HG03196 (cell line): ENCODE data around the gene CDON.
"Not testable (repeated sequence)": the region's sequence is repeated elsewhere in the genome, so short reads cannot be mapped to it uniquely, and the experiment has no call there.

Experiments
- ATAC-seq: cut with Tn5 transposase; IDR thresholded peaks from one replicate; pipeline ENCODE4 v1.9.1; 2021; ENCODE audit not compliant: unreplicated experiment

The CDON gene

DNA sequence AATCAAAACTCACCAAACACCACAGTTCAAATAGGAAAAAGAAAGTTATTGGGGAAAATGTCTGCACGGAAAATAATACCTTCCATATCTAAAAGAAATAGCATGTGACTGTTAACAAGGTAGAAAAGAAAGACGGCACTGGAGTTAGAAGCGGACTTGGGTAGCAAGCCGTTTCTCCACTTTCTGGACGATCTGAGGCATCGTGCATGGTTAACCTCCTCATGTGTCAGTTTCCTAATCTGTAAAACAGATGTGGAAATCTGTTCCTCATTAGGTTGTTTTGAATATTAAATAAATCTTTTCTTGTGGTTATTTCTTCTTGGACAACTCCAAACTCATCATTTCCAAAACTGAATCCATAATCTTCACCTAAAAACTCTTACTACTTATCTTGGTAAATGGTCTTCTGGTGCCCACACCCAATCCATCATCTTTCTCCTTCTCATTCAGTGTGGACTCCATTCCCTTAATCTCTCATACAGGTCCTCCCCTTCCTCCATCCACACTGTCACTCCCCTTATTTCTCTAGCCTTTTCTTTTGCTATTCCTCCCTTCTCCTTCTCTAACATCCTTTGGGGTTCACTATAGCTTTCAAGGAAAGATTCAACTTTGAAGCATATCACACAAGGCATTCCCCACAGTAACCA lies 63.3 kb downstream of the CDON start:
- no peak for ATAC-seq

DNA sequence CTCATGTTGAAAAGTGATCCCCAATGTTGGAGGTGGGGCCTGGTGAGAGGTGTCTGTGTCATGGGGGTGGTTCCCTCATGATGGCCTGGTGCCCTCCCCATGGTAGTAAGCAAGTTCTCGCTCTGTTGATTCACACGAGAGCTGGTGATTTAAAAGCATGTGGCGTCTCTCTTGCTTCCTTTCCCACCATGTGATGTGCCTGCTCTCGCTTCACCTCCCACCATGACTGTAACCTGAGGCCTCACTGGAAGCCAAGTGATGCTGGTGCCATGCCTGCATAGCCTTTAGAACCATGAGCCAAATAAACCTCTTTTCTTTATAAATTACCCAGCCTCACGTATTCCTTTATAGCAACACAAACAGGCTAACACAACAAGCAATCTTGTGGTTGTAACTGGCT lies 64.4 kb downstream of the CDON start:
- no peak for ATAC-seq

DNA sequence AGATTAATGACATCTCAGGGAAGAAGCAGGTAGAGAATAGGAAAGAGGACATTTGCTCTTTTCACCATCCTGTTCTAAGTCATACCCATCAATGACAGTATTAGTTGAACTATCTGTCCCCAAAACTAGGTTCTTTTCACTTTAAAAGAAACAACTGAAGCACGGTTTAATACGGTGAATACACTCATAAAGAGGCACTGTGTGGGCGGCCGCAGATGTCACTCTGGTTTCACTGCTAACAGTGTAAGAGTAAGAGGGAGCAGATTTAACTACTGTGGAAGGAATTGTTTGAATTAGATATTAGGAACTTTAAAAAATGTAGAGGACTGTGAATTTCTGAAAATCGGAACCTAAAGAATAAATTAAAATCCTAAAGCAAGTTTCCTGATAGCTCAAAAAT lies 67.4 kb downstream of the CDON start:
- no peak for ATAC-seq

DNA sequence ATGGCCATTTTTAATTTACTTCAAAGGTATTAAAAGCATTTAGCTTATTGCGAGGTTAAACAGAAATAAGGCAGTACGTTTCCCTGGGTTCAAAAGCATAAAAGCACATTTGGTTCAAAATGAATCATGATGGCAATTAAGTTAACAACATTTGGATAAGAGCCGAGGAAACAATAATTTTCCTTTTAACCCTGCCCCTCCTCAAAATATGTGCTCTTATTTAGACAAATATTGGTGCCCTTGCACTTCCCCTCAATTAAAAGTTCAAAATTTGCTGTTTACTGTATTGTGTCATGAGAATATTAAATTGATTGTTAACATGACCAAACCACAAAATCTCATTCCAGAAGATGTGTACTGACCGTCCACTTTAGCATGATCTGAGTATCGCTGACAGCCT lies 68.2 kb downstream of the CDON start:
- no peak for ATAC-seq

DNA sequence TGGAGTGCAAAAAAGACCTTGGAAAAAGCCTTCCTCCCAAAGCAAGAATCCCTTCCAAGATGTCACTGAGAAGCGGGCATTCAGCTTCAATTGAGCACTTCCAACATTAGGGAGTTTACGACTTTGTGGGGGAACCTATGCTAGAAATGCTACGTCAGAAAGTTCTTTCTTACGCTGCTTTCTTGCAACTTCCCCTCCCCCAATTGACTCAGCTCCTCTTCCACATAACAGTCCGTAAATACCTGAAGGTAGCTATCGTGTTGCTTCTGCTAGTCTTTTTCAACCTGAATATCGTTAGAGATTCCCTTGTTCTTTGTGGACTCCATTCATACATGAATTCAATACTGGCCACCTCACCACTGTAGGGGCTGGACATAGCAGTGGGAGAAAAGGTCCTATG lies 69.8 kb downstream of the CDON start:
- no peak for ATAC-seq

DNA sequence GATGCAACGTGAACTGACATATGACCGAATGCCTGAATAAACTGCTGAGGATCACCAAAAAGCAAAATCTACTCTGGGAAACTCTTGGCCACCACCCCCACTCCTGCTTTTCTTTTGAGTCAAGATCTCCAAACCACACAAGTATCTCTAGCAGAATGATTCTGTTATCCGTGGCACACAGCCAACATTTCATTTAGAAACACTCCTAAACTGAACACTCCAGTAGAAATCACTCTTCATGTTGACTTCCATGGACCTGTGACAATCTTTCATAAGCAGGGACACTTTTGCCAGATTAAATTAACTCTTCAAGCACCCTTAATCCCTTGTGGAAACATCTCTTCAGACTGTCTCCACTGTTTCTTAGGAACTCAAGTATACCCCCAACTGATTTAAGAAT lies 72.4 kb downstream of the CDON start:
- ATAC-seq: no peak

DNA sequence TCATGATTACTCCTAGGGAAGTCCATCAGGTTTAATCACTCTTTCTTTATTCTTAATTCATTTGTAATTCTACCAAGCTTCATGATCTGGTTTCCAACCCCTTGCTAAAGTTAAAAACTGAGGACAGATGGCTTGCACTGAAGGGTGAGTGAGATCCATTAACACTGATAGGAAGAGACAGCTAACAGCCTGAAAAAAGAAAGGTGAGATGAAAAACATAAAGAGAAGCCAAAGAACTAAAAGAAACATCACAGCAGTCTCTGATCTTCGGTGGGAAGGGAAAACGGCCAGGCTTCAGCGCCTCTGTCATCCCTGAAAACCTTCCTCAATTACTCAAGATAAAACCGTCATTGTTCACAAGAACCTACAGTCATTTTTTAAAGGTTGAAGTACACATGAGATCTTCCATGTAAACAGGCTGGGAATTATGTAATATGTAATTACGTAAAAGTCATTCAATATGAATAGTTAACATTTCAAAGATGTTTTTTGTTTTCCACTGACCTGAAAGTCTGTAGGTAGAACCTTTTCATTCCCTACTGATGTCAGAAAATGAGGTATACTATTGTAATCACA lies 75.5 kb downstream of the CDON start:
- no peak for ATAC-seq

DNA sequence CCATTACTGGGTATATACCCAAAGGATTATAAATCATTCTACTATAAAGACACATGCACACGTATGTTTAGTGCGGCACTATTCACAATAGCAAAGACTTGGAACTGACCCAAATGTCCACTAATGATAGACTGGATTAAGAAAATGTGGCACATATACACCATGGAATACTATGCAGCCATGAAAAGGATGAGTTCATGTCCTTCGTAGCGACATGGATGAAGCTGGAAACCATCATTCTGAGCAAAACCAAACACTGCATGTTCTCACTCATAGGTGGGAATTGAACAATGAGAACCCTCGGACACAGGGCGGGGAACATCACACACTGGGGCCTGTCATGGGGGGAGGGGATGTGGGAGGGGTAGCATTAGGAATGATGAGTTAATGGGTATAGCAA lies 76.7 kb downstream of the CDON start:
- not testable (repeated sequence) for ATAC-seq

DNA sequence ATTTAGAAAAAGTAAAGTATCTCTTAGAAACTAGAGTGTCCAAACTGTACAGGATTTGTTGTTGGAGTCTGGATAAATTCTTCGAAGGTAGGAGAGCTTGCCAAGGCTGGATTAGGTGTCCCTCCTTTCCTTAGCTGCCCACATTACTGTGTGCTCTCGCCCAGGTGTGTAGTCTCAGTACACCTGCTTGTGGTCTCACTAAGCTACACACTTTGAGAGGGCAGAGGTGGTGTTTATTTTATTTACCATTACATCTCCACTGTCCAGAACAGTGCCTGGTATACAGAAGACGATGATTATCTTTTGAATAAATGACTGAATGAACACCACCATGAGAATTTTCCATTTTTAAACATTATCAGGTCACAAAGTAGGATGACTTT lies 80.3 kb downstream of the CDON start:
- no peak for ATAC-seq

DNA sequence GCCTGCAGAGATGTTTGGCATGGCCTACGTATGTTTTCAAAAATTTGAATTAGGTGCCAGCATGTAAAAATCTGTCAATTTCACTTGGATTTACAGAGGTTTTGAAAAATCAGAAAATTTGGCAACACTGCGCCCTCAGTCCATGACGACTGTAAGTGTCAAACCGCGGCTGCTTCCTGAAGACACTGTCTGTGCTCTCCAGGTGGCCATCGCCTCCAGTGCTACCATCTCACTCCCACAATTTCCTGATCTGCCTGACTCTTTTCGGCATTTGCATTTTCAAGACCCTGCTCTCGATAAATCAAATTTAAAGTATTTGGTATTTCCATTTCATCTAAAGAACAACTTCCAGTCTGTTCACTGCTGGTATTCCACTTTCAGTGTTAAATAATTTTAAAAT lies 82.2 kb downstream of the CDON start:
- ATAC-seq: no peak

DNA sequence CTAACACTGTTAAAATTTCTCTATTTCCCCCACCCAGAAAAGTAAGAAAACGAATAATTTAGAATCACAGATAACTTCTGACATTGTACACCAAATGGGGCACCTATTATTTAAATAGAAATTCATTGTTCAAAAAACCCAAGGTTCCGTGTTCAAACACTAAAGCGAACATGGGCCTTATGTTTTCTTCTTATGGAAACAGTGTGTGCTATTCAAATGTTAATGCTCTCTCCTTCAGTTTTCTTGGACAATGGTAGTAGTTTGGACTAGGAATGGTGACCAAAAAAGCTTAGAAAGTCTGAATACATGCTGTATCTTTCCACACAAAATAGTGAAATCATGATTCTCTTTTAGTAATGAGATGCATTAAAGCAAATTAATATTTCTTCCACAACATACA lies 83.2 kb downstream of the CDON start:
- no peak for ATAC-seq

DNA sequence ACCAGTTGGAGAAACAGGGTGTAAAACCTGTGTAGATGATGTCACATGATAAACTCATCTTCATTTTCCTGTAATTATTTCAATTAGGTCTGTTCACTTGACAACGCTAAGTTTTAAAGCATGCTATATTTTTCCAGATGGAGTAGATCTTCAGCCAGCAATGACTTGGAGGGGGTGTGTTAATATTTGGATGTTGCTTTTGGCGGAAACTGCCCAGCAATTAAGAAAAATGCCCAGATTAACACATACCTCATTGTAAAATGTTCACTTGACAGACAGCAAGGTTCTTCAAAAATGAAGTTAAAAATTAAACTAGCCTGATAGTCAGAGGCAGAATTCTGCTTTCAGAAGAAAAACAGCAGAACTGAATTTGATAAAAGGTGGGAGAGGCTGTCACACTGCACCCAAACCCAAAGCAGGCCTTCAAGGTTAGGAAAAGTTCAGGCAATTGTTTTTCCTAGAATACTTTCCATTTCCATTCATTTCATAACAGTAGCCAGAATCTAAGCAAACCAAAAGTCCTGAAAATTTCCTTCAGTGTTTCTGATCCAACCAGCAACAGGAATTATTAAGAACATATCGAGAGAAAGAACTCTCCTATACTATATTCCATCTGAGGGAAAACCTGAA lies 83.8 kb downstream of the CDON start:
- no peak for ATAC-seq

DNA sequence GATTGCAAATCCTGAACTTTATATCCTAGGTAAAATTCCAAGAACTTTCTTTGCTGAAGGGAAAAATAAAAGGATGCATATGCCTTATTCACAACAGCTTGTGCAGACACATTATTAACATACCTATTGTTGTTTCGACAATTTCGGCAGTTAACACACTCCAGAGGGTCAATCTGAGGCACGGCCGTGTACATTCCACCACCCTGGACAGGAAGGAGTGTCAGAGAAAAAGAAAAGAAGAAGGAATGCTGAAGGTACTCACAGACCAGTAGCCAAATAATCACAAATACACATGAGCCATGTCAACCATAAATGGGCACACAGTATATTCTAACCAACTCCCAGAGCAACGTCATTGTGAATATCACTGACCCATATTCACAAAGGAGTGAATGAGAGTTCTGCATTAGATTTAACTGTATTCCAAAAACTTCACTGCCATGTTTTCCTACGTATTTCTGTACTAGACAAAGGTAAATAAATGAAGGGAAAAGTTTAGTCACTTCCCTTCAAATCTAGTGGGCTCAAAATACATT lies 84.4 kb downstream of the CDON start:
- no peak for ATAC-seq

DNA sequence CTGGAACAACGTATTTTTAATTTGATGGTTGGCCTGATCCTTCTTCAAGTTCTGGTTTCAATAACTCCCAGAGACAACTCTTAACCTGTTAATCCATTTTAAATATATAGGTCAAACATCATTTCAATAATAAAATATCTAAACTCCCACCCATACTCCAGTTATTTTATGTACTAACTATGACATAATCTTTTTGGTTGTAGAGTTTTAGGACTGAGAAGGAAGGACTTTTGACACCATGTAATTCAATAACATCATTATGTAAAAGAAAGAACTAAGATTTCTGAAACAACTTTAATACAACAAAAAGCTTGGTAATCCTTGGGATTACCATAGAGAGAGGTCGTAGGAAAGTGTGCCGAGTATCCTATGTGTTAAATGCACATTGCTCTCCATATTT lies 85.3 kb downstream of the CDON start:
- ATAC-seq: no peak

DNA sequence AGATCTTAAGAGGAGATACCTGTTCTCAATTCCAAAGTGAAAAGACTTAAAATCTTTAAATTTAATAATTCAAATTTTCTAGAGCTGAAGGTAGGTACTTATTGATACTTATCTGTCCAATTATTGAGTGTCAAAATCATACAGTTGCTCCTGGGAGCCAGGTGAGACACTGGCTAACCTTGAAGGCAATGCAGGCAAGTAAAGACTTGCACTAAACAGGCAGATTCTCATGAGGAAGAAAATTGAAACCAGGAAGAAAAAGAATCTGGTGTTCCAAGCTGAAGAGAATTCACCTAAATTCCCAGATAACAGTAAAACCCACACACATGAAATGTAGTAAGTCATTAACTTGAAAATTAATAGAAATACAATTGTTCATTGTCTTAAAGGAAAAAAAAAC lies 86.5 kb downstream of the CDON start:
- no peak for ATAC-seq

DNA sequence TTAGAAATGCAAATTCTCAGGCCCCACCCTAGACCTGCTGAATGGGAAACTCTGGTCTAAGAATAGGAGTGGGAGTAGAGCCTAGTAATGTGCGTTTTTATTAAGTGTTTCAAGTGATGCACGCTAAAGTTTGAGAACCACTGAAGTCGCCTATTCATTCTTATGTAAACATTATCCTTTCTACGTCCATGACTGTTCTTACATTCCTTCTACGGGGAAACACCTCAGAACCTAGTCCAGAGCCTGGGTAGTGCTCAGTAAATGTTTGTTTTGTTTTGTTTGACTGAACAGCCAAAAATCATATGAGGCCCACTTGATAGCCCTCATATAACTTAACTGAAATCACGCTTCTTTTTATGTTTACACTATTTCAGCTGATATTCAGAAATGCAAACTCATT lies 87.0 kb downstream of the CDON start:
- ATAC-seq: no peak

DNA sequence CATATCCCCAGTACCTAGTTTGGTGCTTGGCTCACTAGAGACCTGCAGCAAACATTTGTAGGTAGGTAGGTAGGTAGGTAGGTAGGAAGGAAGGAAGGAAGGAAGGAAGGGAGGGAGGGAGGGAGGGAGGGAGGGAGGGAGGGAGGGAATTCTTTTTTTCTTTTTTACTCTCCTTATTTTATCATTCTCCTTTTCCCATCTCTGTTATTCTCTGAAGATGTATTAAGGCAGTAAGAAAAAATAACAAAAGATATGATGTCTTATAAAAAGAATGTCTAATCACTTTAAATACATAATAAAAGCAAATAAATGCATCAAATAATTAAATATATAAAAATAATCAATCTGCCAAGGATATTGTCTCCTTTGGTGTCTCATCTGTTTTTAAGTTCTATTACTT lies 88.4 kb downstream of the CDON start:
- ATAC-seq: no peak

DNA sequence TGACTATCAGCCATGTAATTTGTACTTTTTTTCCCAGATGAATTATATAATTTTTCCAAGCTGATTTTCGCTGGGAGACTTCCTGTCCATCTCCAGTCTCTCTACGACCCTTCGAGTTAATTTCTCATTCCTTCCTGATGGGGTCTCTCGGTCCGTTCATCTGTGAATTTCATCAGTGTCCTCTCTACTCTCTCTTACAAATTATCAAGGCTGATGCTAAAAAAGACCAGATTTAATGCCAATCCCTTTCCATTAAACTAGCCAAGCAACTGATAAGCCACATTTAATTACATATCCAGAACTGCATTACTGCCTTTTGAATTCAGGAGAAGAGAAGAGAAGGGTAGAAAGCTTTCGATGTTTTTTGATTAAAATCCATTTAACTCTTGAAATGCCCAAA lies 91.0 kb downstream of the CDON start:
- ATAC-seq: no peak

DNA sequence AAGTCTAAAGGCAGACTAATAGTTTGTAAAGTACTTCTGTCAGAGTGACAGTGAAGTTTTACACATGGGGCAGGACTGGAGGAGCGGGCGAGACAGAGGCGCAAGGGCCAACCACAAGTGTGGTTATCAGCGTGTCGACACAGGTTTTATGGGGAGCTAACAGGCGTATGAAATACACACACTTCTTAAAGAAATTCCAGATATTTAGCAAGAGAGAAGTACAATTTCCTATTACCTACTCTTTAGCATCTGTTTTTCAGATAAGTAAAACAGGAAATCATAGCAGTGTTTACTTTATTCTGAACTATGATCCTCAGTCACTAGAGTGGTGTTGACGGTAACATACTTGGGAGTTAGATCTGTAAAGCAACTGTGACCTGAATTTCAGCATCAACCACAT lies 94.3 kb downstream of the CDON start:
- ATAC-seq: no peak

DNA sequence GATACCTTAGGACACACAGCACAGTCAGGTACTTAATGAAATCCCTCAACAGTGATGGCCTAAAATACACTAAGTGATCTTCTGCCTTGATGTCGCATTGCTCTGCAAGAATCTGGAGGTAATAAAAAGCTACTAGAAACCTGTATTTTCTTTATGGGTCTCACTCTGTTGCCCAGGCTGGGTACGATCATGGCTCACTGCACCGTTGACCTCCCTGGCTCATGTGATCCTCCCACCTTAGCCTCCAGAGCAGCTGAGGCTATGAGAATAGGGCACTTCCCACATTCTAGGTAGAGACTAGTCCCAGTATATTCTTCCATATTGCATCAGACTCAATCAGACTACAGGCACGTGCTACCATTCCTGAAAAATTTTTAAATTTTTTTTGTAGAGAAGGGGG lies 95.2 kb downstream of the CDON start:
- ATAC-seq: no peak

DNA sequence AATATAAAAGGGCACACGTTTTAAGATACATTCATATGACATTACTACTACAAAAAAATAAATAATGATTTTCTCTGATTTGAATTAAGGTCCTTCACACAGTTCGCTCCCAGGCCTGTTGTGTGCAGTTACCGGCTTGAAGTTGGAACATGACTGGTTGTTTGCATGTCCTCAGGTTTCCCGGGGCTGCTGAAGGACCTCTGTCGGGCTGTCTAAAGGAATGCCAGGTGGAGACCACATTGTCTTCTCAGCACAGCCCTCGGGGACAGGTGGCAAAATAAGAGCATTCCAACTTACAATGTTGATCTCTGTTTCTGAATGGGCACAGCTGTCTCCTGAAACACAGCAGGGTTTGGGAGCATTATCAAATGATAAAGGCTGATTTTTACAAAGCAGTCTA lies 101.9 kb downstream of the CDON start:
- ATAC-seq: no peak

DNA sequence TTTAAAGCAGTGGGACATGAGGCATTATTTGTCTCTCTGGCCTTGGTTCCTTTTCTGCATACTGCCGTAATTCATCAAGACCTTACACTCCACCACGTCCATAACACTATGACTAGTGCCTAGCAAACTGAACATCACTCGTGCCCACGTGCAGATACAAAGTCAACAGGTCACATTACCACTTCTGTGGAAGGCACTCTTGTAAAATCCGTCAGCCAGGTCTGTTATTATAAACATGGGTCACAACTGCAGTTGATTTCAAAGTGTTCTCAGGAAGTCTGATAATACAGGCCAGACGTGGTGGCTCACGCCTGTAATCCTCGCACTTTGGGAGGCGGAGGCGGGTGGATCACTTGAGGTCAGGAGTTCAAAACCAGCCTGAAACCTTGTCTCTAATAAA lies 102.7 kb downstream of the CDON start:
- no peak for ATAC-seq

DNA sequence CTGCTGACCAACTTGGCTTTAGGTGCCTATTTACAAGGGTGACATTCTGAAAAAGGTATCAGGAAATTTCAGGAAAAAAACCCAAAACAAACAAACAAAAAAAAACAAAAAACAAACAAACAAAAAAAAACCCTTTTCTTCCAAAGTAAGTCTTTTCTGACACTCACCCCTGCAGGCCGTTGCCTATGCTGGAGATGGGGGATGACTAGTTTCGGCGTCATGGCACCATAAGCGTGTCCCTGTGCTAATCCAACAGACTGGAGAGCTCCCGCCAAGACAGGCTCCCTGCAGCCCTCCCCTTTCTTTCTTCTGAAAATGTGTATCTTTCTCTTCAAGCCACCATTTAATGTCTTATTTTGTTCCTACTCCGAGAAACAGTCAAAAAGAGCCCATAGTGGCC lies 103.2 kb downstream of the CDON start:
- ATAC-seq: no peak
